Activated CD4-positive, alpha-beta memory T cell treated with anti-CD3 and anti-CD28 coated beads for 36 hours (primary cell): ENCODE data around the gene ZNF621. TPM values are rescaled to one million over a fixed set of nuclear protein-coding genes. Genes with fewer than 3 reads are reported as not detected.

Source experiments
- CTCF ChIA-PET: fragments of 350-600 bp; sonication (Branson Sonifier 250); formaldehyde crosslinking; loops from one replicate; lab custom pipeline; 2021; ENCODE audit warnings: antibody characterized with exemption, inconsistent platforms; lab: Charles Lee
- POLR2A ChIA-PET: fragments of 350-600 bp; sonication (Branson Sonifier 250); formaldehyde crosslinking; loops from one replicate; lab custom pipeline; 2021; ENCODE audit warnings: antibody characterized with exemption; lab: Charles Lee
- DNase-seq: peaks from one replicate; pipeline ENCODE4 v3.0.0-alpha.2; 2020
- H3K27ac Mint-ChIP-seq: one replicate; pipeline ENCODE4 v1.8.0; 2021; ENCODE audit warnings: mixed read lengths
- H3K27me3 Mint-ChIP-seq: one replicate; pipeline ENCODE4 v1.8.0; 2021; ENCODE audit warnings: mixed read lengths
- H3K36me3 Mint-ChIP-seq: one replicate; pipeline ENCODE4 v1.8.0; 2021; ENCODE audit warnings: mixed read lengths
- H3K4me1 Mint-ChIP-seq: one replicate; pipeline ENCODE4 v1.8.0; 2021; ENCODE audit warnings: low read depth, mixed read lengths
- H3K4me3 Mint-ChIP-seq: one replicate; pipeline ENCODE4 v1.8.0; 2021; ENCODE audit warnings: mild to moderate bottlenecking, mixed read lengths
- H3K9me3 Mint-ChIP-seq: one replicate; pipeline ENCODE4 v1.8.0; 2021; ENCODE audit warnings: mixed read lengths
- intact Hi-C: fragments of 100-400 bp; cut with micrococcal nuclease; formaldehyde crosslinking; loops from one replicate; pipeline ENCODE4 v1.15.1; 2023
- total RNA-seq, 2 experiments: library from RNA; stranded (reverse); gene quantifications; one replicate each; pipeline ENCODE4 v1.2.3, GENCODE V29; 2021

Gene ZNF621
- total RNA-seq, 2 experiments from 2014 or later, result 19.7 to 22.3 TPM

DNA sequence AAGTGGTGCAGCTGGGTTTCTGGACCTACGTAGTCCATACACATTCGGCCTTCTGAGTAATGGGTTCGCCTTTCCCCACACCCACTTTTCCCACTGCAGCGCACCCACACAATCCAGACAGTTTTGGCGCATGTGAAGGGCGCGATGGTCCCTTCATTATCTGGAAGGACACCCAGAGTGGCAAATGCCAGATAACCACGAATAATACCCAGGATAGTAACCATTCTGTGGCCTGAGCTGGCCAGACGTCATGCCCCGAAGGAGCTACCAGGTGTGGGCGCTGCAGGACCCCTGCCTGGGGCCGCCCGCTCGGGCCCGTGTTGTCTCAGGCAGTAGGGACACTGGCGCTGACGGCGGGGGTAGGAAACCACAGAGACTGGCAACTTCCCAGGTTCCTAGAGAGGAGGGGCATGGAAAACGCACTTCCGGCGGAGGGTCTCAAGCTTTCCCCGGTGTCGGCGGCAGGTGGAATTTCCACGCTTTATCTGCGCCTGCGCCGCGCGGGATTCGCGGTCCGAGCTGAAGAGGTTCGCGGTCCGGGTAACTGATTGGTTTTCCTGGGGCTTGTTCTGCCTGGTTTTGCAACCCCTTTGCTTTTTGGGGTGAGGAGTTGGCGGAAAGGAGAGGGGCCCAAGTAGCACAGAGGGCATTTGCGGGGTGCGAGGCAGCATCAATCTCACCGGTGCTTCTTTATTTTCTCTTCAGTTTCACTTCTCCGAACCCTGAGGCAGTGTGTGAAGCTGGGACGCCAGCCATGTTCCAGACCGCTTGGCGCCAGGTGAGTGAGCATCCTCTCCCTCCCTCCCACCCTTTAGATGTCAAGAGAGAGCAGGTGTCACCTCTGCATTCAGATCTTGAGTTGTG is 18.9 kb upstream of the ZNF621 start, which contains the start of gene ZNF620:
ZNF620 (plus strand) TSS at position 441 of the 864 bp plus-strand sequence; CDS start at position 755, 314 bp downstream.
- H3K9me3 Mint-ChIP-seq, result no peaks in the 10 kb centered on the region
- peaks cover 17% of the 10 kb centered on the region for H3K4me1 Mint-ChIP-seq
- ChIA-PET POLR2A (interaction anchor here (0.8 to 1.1 kb wide), 4 partner anchors 28 to 49 kb away, joined by 3 to 4 read pairs (median 3); partner anchors contain the start of gene ZNF619), CTCF (interaction anchor here (0.6 to 1.3 kb wide), 6 partner anchors 12 to 183 kb away, joined by 3 to 4 read pairs (median 4); partner anchors contain the start of genes ZNF619 and ZNF621)
- H3K36me3 Mint-ChIP-seq, result peaks cover 7% of the 10 kb centered on the region
- DNase-seq, result peak; percentile 59
- H3K27me3 Mint-ChIP-seq, result no peaks in the 10 kb centered on the region
- peak within 1 kb of the TSS; percentile 91 for H3K4me3 Mint-ChIP-seq
- peak within 1 kb of the TSS; percentile 72 for H3K27ac Mint-ChIP-seq
- intact Hi-C loops, result loop anchor here (1.0 to 2.0 kb wide), 2 partner anchors 18 to 25 kb away; partner anchors contain the start of gene ZNF621

GRCh38 chr3:40511031-40511718 is 13.6 kb upstream of the ZNF621 start:
- no peak overlapping the region for H3K4me3 Mint-ChIP-seq
- CTCF ChIA-PET, result no interaction called here
- POLR2A ChIA-PET, result no interaction called here
- peaks cover 29% of the 10 kb centered on the region for H3K36me3 Mint-ChIP-seq
- intact Hi-C loops, result no loop called here
- no peaks in the 10 kb centered on the region for H3K27me3 Mint-ChIP-seq
- DNase-seq, result no peak
- H3K9me3 Mint-ChIP-seq, result no peaks in the 10 kb centered on the region
- no peak overlapping the region for H3K27ac Mint-ChIP-seq
- peaks cover 7% of the 10 kb centered on the region for H3K4me1 Mint-ChIP-seq

DNA sequence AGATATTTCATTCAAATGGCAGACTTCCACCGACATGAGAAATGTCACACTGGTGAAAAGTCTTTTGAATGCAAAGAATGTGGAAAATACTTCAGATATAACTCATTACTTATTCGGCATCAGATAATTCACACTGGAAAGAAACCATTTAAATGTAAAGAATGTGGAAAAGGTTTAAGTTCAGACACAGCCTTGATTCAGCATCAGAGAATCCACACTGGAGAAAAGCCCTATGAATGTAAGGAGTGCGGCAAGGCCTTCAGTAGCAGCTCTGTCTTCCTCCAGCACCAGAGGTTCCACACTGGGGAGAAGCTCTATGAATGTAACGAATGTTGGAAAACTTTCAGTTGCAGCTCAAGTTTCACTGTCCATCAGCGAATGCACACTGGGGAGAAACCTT is 8.6 kb upstream of the ZNF621 start:
- peaks cover 26% of the 10 kb centered on the region for H3K36me3 Mint-ChIP-seq
- no peaks in the 10 kb centered on the region for H3K4me1 Mint-ChIP-seq
- intact Hi-C loops, result no loop called here
- H3K9me3 Mint-ChIP-seq, result no peaks in the 10 kb centered on the region
- H3K27me3 Mint-ChIP-seq, result no peaks in the 10 kb centered on the region
- H3K4me3 Mint-ChIP-seq, result no peak overlapping the region
- no peak overlapping the region for H3K27ac Mint-ChIP-seq
- CTCF ChIA-PET, result no interaction called here
- no peak for DNase-seq
- POLR2A ChIA-PET, result no interaction called here

- Mint-ChIP-seq H3K9me3 (no peaks in the 10 kb centered on the region), H3K4me3 (no peak overlapping the region), H3K27me3 (no peaks in the 10 kb centered on the region), H3K36me3 (peaks cover 16% of the 10 kb centered on the region), H3K4me1 (no peaks in the 10 kb centered on the region), H3K27ac (no peak overlapping the region)
- ChIA-PET CTCF (interaction anchor here (0.6 kb wide), 1 partner anchor 10 kb away, joined by 4 read pairs; no protein-coding TSS in a partner anchor), POLR2A (no interaction called here)
- intact Hi-C loops, result no loop called here
- DNase-seq, result no peak
These were observed 6.7 kb upstream of the ZNF621 start for GRCh38 chr3:40518067-40518466.

GRCh38 chr3:40518848-40519247 is 5.9 kb upstream of the ZNF621 start:
- Mint-ChIP-seq H3K36me3 (peaks cover 15% of the 10 kb centered on the region), H3K9me3 (no peaks in the 10 kb centered on the region), H3K4me1 (peaks cover 2% of the 10 kb centered on the region), H3K27ac (no peak overlapping the region), H3K4me3 (no peak overlapping the region), H3K27me3 (no peaks in the 10 kb centered on the region)
- intact Hi-C loops, result no loop called here
- ChIA-PET CTCF (no interaction called here), POLR2A (no interaction called here)
- DNase-seq, result no peak

GRCh38 chr3:40521254-40521653 is 3.5 kb upstream of the ZNF621 start:
- Mint-ChIP-seq H3K27ac (no peak overlapping the region), H3K27me3 (no peaks in the 10 kb centered on the region), H3K4me1 (peaks cover 13% of the 10 kb centered on the region), H3K4me3 (no peak overlapping the region), H3K9me3 (no peaks in the 10 kb centered on the region), H3K36me3 (peaks cover 9% of the 10 kb centered on the region)
- intact Hi-C loops, result loop anchor here (5.0 kb wide), 2 partner anchors 184 to 681 kb away; no protein-coding TSS in a partner anchor
- ChIA-PET POLR2A (no interaction called here), CTCF (no interaction called here)
- no peak for DNase-seq

- intact Hi-C loops, result loop anchor here (1.0 to 5.0 kb wide), 6 partner anchors 17 to 679 kb away; partner anchors contain the start of genes EIF1B, ZNF619 and ZNF620
- peak overlapping the region; percentile 91 for H3K4me3 Mint-ChIP-seq
- H3K27ac Mint-ChIP-seq, result peak overlapping the region; percentile 61
- H3K4me1 Mint-ChIP-seq, result peaks cover 23% of the 10 kb centered on the region
- DNase-seq, result no peak
- H3K27me3 Mint-ChIP-seq, result no peaks in the 10 kb centered on the region
- ChIA-PET POLR2A (interaction anchor here (1.2 to 2.1 kb wide), 2 partner anchors 47 to 67 kb away, joined by 4 to 6 read pairs; partner anchors contain the start of genes RPL14 and ZNF619), CTCF (interaction anchor here (0.9 to 1.4 kb wide), 3 partner anchors 14 to 213 kb away, joined by 4 read pairs; partner anchors contain the start of gene ZNF620)
- peaks cover 24% of the 10 kb centered on the region for H3K36me3 Mint-ChIP-seq
- H3K9me3 Mint-ChIP-seq, result no peaks in the 10 kb centered on the region
These were observed 979 bp upstream of the ZNF621 start for GRCh38 chr3:40523781-40524180.

- H3K4me3 Mint-ChIP-seq, result peak overlapping the region; percentile 91
- peaks cover 27% of the 10 kb centered on the region for H3K36me3 Mint-ChIP-seq
- POLR2A ChIA-PET, result interaction anchor here (1.2 to 2.1 kb wide), 2 partner anchors 47 to 67 kb away, joined by 4 to 6 read pairs; partner anchors contain the start of genes RPL14 and ZNF619
- peaks cover 23% of the 10 kb centered on the region for H3K4me1 Mint-ChIP-seq
- intact Hi-C loops, result loop anchor here (1.0 to 5.0 kb wide), 6 partner anchors 18 to 678 kb away; partner anchors contain the start of genes EIF1B, ZNF619 and ZNF620
- H3K27ac Mint-ChIP-seq, result peak overlapping the region; percentile 61
- H3K27me3 Mint-ChIP-seq, result no peaks in the 10 kb centered on the region
- DNase-seq, result no peak
- no peaks in the 10 kb centered on the region for H3K9me3 Mint-ChIP-seq
- CTCF ChIA-PET, result interaction anchor here (0.9 to 1.4 kb wide), 3 partner anchors 14 to 213 kb away, joined by 4 read pairs; partner anchors contain the start of gene ZNF620
These were observed 565 bp upstream of the ZNF621 start for GRCh38 chr3:40524222-40524567.

GRCh38 chr3:40528426-40528825 is 3.7 kb downstream of the ZNF621 start:
- no peak overlapping the region for H3K4me3 Mint-ChIP-seq
- intact Hi-C loops, result no loop called here

GRCh38 chr3:40532252-40532651 is 7.5 kb downstream of the ZNF621 start:
- intact Hi-C loops, result no loop called here
- Mint-ChIP-seq H3K36me3 (peaks cover 83% of the 10 kb centered on the region), H3K4me3 (no peak overlapping the region), H3K4me1 (peaks cover 5% of the 10 kb centered on the region), H3K9me3 (peaks cover 20% of the 10 kb centered on the region), H3K27me3 (no peaks in the 10 kb centered on the region), H3K27ac (no peak overlapping the region)
- no peak for DNase-seq
- ChIA-PET CTCF (interaction anchor here (0.6 to 0.9 kb wide), 2 partner anchors 43 to 48 kb away, joined by 3 to 4 read pairs; no protein-coding TSS in a partner anchor), POLR2A (no interaction called here)

More at GRCh38 chr3:40528426-40528825, 3.7 kb downstream of the ZNF621 start:
- H3K27ac Mint-ChIP-seq, result no peak overlapping the region
- no peaks in the 10 kb centered on the region for H3K27me3 Mint-ChIP-seq
- peaks cover 14% of the 10 kb centered on the region for H3K9me3 Mint-ChIP-seq
- H3K36me3 Mint-ChIP-seq, result peaks cover 66% of the 10 kb centered on the region
- CTCF ChIA-PET, result no interaction called here
- no peak for DNase-seq
- peaks cover 21% of the 10 kb centered on the region for H3K4me1 Mint-ChIP-seq
- POLR2A ChIA-PET, result no interaction called here

DNA sequence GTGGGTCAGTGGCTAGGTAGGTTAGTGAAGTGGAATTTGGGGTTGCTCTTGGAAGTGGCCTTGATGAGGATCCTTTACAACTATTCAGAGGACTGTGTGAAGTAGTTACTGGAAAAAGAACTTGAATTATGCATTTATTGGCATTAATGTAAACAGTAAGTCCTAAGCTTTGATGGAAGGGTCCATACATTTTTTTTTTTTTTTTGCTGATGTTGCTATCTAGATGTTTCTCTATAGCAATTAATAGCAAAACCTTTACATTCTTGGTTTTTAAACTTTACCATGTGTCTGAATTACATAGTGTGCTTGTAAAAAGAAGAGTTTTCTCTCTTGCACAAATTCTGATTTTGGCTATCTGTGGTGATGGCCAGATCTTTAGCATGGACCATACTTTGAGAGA is 9.5 kb downstream of the ZNF621 start:
- POLR2A ChIA-PET, result no interaction called here
- no peaks in the 10 kb centered on the region for H3K27me3 Mint-ChIP-seq
- H3K36me3 Mint-ChIP-seq, result peaks cover 82% of the 10 kb centered on the region
- H3K27ac Mint-ChIP-seq, result no peak overlapping the region
- intact Hi-C loops, result no loop called here
- H3K4me1 Mint-ChIP-seq, result no peaks in the 10 kb centered on the region
- CTCF ChIA-PET, result no interaction called here
- H3K4me3 Mint-ChIP-seq, result no peak overlapping the region
- peaks cover 37% of the 10 kb centered on the region for H3K9me3 Mint-ChIP-seq
- no peak for DNase-seq
